22Rv1 (cell line): ENCODE results near the gene QSOX2.
"Not testable (repeated sequence)": the region's sequence is repeated elsewhere in the genome, so short reads cannot be mapped to it uniquely, and the experiment has no call there.

Experiments used
- H3K27ac ChIP-seq: fragments of 450-650 bp; 2 replicates; pipeline ENCODE4 v1.5.1; 2017
- ZFX ChIP-seq: fragments of 450-650 bp; IDR thresholded peaks from 2 replicates; pipeline ENCODE4 v1.6.1; 2017; ENCODE audit warnings: antibody characterized with exemption, borderline replicate concordance
- TF ChIP-seq, protein P1 (sequence below): fragments of 450-650 bp; IDR thresholded peaks from 2 replicates; pipeline ENCODE4 v1.5.1; 2017; ENCODE audit warnings: mild to moderate bottlenecking

QSOX2 gene

GRCh38 chr9:136241542-136241941 is 4.1 kb downstream of the QSOX2 start:
- H3K27ac ChIP-seq = no peak overlapping the region
- TF ChIP-seq, protein P1, sequence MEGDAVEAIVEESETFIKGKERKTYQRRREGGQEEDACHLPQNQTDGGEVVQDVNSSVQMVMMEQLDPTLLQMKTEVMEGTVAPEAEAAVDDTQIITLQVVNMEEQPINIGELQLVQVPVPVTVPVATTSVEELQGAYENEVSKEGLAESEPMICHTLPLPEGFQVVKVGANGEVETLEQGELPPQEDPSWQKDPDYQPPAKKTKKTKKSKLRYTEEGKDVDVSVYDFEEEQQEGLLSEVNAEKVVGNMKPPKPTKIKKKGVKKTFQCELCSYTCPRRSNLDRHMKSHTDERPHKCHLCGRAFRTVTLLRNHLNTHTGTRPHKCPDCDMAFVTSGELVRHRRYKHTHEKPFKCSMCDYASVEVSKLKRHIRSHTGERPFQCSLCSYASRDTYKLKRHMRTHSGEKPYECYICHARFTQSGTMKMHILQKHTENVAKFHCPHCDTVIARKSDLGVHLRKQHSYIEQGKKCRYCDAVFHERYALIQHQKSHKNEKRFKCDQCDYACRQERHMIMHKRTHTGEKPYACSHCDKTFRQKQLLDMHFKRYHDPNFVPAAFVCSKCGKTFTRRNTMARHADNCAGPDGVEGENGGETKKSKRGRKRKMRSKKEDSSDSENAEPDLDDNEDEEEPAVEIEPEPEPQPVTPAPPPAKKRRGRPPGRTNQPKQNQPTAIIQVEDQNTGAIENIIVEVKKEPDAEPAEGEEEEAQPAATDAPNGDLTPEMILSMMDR = no peak
- no peak for TF ChIP-seq ZFX

- TF ChIP-seq, protein P1 = no peak
- TF ChIP-seq ZFX = no peak
- no peak overlapping the region for H3K27ac ChIP-seq
Observed at GRCh38 chr9:136240941-136241340, 4.7 kb downstream of the QSOX2 start.

- no peak for TF ChIP-seq ZFX
- TF ChIP-seq, protein P1 = no peak
- H3K27ac ChIP-seq = no peak overlapping the region
Observed at GRCh38 chr9:136239983-136240330, 5.7 kb downstream of the QSOX2 start.

- no peak overlapping the region for H3K27ac ChIP-seq
- TF ChIP-seq ZFX = no peak
- TF ChIP-seq, protein P1 = no peak
Observed at GRCh38 chr9:136239135-136239982, 6.3 kb downstream of the QSOX2 start.

DNA sequence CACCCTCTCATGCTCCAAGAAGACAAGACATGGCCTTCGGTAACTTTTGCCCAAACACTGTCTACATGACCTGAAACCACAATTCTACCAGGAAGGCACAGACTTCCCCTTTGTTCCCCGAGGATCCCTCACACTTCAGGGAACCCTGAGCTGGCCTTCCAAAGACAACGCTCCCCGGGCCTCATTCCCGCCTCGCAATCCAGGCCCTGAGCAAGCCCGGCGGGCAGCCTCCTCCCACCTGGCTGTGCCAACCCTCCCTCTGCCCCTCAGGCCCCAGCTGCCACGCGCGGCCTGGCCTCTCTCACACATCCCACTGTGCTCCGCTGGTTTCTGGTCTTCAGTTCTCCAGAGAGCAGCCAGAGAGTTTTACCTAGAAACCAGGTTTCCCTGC is 7.3 kb downstream of the QSOX2 start:
- TF ChIP-seq, protein P1 = no peak
- no peak for TF ChIP-seq ZFX
- no peak overlapping the region for H3K27ac ChIP-seq

- TF ChIP-seq ZFX = no peak
- TF ChIP-seq, protein P1 = no peak
- no peak overlapping the region for H3K27ac ChIP-seq
Observed at GRCh38 chr9:136237486-136238341, 7.9 kb downstream of the QSOX2 start.

- not testable (repeated sequence) for H3K27ac ChIP-seq
Observed at GRCh38 chr9:136236471-136237410, 8.9 kb downstream of the QSOX2 start.
